Panc1 (cell line): ENCODE results near the gene WAPL. TPM values are rescaled to one million over a fixed set of nuclear protein-coding genes. Genes with fewer than 3 reads are reported as not detected.

Experiments
- ATAC-seq: fragments of 200-7000 bp; cut with Tn5 transposase; 2 replicates; pipeline ENCODE4 v1.9.1; 2020; ENCODE audit warnings: mild to moderate bottlenecking, moderate library complexity
- BruUV-seq: library from RNA; stranded (reverse); fragments of 400-500 nt; replicated peaks from 2 replicates; lab custom pipeline; 2021; lab: Mats Ljungman, UMichigan
- CTCF ChIA-PET: fragments of 300-600 bp; sonication (Branson Sonifier 250); formaldehyde crosslinking; loops from one replicate; lab custom pipeline; 2022; ENCODE audit warnings: antibody characterized with exemption; lab: Charles Lee
- POLR2A ChIA-PET: fragments of 300-600 bp; sonication (Branson Sonifier 250); formaldehyde crosslinking; loops from one replicate; lab custom pipeline; 2022; ENCODE audit warnings: antibody characterized with exemption; lab: Charles Lee
- DNase-seq: peaks from one replicate; pipeline ENCODE4 v3.0.0-alpha.2; 2010; ENCODE audit warnings: low read depth, low spot score
- H3K27ac ChIP-seq: 2 replicates; pipeline ENCODE4 v1.5.1; 2011; ENCODE audit warnings: mild to moderate bottlenecking, low read length, inconsistent platforms
- H3K27me3 ChIP-seq: fragments of 200-500 bp; sonication (Bioruptor generic); 2 replicates; pipeline ENCODE4 v1.6.0; 2014; ENCODE audit warnings: low read length, inconsistent platforms; ENCODE audit not compliant: control insufficient read depth, insufficient read depth
- H3K36me3 ChIP-seq: fragments of 200-500 bp; sonication (Bioruptor generic); 2 replicates; pipeline ENCODE4 v1.5.1; 2014; ENCODE audit warnings: inconsistent platforms, mild to moderate bottlenecking, low read length, moderate library complexity; ENCODE audit not compliant: control insufficient read depth, insufficient read depth
- H3K4me1 ChIP-seq: 2 replicates; pipeline ENCODE4 v1.5.1; 2011; ENCODE audit warnings: inconsistent platforms, mild to moderate bottlenecking, low read length, moderate library complexity; ENCODE audit not compliant: control insufficient read depth, insufficient read depth
- H3K4me3 ChIP-seq, 2 experiments: 2 replicates each; pipeline ENCODE4 v1.5.1; 2011 to 2012; ENCODE audit warnings: low read depth in 2 of 2, low read length in 2 of 2, mild to moderate bottlenecking in 2 of 2, inconsistent platforms in 1 of 2, moderate library complexity in 1 of 2
- H3K9me3 ChIP-seq: fragments of 200-500 bp; sonication (Bioruptor generic); 2 replicates; pipeline ENCODE4 v1.5.1; 2014; ENCODE audit warnings: low read depth, mild to moderate bottlenecking, inconsistent platforms, low read length, moderate library complexity; ENCODE audit not compliant: control insufficient read depth, insufficient read depth
- CTCF ChIP-seq: fragments of 450-650 bp; IDR thresholded peaks from 2 replicates; pipeline ENCODE4 v1.5.1; 2017; ENCODE audit warnings: mild to moderate bottlenecking
- POLR2AphosphoS5 ChIP-seq: IDR thresholded peaks from 2 replicates; pipeline ENCODE4 v1.6.1; 2012; ENCODE audit warnings: mild to moderate bottlenecking, low read depth, low read length, moderate library complexity
- SIN3A ChIP-seq: IDR thresholded peaks from 2 replicates; pipeline ENCODE4 v1.6.1; 2012; ENCODE audit warnings: low read depth, mild to moderate bottlenecking, low read length, moderate library complexity, borderline replicate concordance; ENCODE audit not compliant: insufficient read depth
- TCF7L2 ChIP-seq: IDR thresholded peaks from 2 replicates; pipeline ENCODE4 v1.6.1; 2011; ENCODE audit warnings: mild to moderate bottlenecking, low read depth, low read length, inconsistent platforms
- in situ Hi-C: cut with HindIII; loops from 2 replicates; pipeline ENCODE4 v1.10.0; 2016; ENCODE audit warnings: low sequenced_read_pairs, low pct_unique_long_range_greater_than_20kb
- intact Hi-C: fragments of 100-400 bp; cut with micrococcal nuclease; formaldehyde crosslinking; loops from one replicate; pipeline ENCODE4 v1.10.0; 2022; ENCODE audit not compliant: unreplicated experiment
- total RNA-seq: library from RNA; stranded (reverse); gene quantifications from one replicate; pipeline ENCODE4 v1.2.1, GENCODE V29; 2021; ENCODE audit not compliant: unreplicated experiment
- TF ChIP-seq, protein P1 (sequence below), 2 experiments: IDR thresholded peaks; 2 replicates each; pipeline ENCODE4 v1.6.1; 2011 to 2012; ENCODE audit warnings: low read depth in 2 of 2, control low read depth in 1 of 2, low read length in 1 of 2, mild to moderate bottlenecking in 1 of 2, moderate library complexity in 1 of 2; ENCODE audit not compliant: insufficient read depth in 1 of 2

WAPL gene
- total RNA-seq, 1 experiment from 2014 or later, result 56.2 TPM

GRCh38 chr10:86388119-86388704, 133.4 kb downstream of the WAPL start:
- Histone ChIP-seq H3K36me3 (no peaks in the 10 kb centered on the region), H3K27me3 (peaks cover 9% of the 10 kb centered on the region), H3K27ac (no peak overlapping the region), H3K4me3 (no peak overlapping the region), H3K9me3 (no peaks in the 10 kb centered on the region), H3K4me1 (no peaks in the 10 kb centered on the region)
- BruUV-seq, result no TSS peak
- POLR2A ChIA-PET, result no interaction called here
- DNase-seq (no peak), ATAC-seq (no peak)
- TF ChIP-seq, protein P1, sequence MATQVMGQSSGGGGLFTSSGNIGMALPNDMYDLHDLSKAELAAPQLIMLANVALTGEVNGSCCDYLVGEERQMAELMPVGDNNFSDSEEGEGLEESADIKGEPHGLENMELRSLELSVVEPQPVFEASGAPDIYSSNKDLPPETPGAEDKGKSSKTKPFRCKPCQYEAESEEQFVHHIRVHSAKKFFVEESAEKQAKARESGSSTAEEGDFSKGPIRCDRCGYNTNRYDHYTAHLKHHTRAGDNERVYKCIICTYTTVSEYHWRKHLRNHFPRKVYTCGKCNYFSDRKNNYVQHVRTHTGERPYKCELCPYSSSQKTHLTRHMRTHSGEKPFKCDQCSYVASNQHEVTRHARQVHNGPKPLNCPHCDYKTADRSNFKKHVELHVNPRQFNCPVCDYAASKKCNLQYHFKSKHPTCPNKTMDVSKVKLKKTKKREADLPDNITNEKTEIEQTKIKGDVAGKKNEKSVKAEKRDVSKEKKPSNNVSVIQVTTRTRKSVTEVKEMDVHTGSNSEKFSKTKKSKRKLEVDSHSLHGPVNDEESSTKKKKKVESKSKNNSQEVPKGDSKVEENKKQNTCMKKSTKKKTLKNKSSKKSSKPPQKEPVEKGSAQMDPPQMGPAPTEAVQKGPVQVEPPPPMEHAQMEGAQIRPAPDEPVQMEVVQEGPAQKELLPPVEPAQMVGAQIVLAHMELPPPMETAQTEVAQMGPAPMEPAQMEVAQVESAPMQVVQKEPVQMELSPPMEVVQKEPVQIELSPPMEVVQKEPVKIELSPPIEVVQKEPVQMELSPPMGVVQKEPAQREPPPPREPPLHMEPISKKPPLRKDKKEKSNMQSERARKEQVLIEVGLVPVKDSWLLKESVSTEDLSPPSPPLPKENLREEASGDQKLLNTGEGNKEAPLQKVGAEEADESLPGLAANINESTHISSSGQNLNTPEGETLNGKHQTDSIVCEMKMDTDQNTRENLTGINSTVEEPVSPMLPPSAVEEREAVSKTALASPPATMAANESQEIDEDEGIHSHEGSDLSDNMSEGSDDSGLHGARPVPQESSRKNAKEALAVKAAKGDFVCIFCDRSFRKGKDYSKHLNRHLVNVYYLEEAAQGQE (IDR thresholded peaks at IDR 0.05; ENCODE audit: insufficient read depth in 1 of 2, low read depth in 2 of 2, low read length in 1 of 2), result no peak
- TF ChIP-seq POLR2AphosphoS5, result no peak
- no peak for TF ChIP-seq SIN3A
- no peak for TF ChIP-seq CTCF
- TF ChIP-seq TCF7L2, result no peak
- in situ Hi-C loops (no loop called here), intact Hi-C loops (no loop called here)
- CTCF ChIA-PET, result interaction anchor here (0.5 to 0.7 kb wide), 3 partner anchors 202 to 452 kb away, joined by 3 to 7 read pairs (median 4); no protein-coding TSS in a partner anchor

DNA sequence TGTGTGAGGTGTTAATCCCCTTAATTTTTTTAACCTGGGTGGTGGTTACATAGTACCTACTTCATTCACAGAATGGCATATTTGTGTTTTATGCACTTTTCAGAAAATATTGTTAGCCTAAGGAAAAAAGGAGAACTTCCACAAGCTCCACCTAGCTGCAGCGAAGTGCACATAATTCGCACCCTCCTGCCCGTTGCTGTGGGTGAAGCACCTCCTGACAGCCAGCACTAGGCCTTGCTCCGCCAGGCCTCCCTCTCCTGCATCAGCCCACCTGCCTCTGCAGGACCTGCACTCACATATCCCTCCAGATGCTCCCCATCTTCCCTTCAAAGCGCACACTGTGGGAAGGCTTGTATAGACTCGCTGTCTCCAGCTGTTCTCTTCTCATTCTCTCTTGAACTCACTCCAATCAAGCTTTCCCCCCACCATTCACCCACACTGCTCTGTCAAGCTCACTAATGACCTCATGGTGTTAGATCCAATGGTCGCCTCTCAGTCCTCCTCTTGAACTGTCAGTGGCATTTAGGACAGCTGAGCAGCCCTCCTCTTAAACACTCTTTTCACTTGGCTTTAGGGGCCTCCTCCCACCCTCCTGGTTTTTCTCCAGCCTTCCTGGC, 134.3 kb downstream of the WAPL start:
- no peak overlapping the region for H3K4me3 ChIP-seq
- no TSS peak for BruUV-seq
- no peaks in the 10 kb centered on the region for H3K9me3 ChIP-seq
- no peaks in the 10 kb centered on the region for H3K4me1 ChIP-seq
- intact Hi-C loops (no loop called here), in situ Hi-C loops (no loop called here)
- ChIA-PET CTCF (interaction anchor here (0.6 kb wide), 1 partner anchor 242 kb away, joined by 4 read pairs; no protein-coding TSS in a partner anchor), POLR2A (no interaction called here)
- peaks cover 9% of the 10 kb centered on the region for H3K27me3 ChIP-seq
- DNase-seq, result no peak
- no peak overlapping the region for H3K27ac ChIP-seq
- no peak; the same call in 1 of the 2 replicates for TF ChIP-seq CTCF
- no peak for TF ChIP-seq SIN3A
- no peak for TF ChIP-seq TCF7L2
- no peak for TF ChIP-seq POLR2AphosphoS5
- TF ChIP-seq, protein P1 (IDR thresholded peaks at IDR 0.05; ENCODE audit: insufficient read depth in 1 of 2, low read depth in 2 of 2, low read length in 1 of 2), result no peak
- ATAC-seq, result 0 out of 2 replicates have a peak, but pooled peaks have one; percentile 38
- H3K36me3 ChIP-seq, result no peaks in the 10 kb centered on the region
